Measurements from ENCODE around the gene ZNF827.

ZNF827 gene

GRCh38 chr4:145887241-145887991 lies 51.2 kb downstream of the ZNF827 start:
- no peak for DNase-seq

DNA sequence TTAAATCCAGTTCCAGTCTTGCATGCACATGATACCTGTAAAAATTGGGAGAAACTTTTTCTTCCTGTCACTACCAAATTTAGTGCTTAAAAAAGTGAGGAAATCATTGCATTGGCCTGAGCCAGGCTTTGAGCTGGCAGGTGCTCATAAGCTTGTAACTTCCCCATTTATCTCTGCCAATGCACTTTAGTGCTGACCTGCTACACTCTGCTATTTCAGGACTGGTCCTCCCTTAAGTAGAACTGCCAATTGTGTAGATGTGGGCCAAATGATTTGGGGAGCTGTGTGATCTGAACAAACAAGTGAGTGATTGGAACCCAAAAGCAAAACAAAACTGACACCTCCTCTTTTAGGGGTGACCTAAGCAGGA lies 51.8 kb downstream of the ZNF827 start:
- DNase-seq, result no peak

- DNase-seq, result no peak
Measured at GRCh38 chr4:145885666-145886065, 53.0 kb downstream of the ZNF827 start.

- DNase-seq, result no peak
Measured at GRCh38 chr4:145884775-145885174, 53.8 kb downstream of the ZNF827 start.

GRCh38 chr4:145883101-145883694 lies 55.4 kb downstream of the ZNF827 start:
- no peak for DNase-seq

- no peak for DNase-seq
Measured at GRCh38 chr4:145882604-145883003, 56.0 kb downstream of the ZNF827 start.

DNA sequence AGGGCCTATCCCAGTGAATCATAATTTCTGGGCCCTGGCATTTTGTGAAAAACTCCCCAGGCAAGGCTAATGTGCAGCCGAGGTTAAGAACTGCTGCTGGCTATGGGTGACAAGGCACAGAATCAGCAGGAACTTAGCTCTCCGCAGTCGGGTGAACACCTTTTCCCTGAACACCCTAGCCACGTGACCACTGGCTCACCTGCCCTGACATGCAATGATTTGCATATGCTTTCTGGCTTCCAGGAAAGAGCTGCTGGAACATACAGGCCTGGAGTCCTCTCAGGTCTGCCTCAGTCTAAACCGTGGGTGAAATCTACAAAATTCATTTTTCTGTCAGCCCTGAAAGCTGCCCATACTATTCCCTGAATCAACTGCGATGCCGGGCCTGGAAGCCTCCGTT lies 56.6 kb downstream of the ZNF827 start:
- DNase-seq, result no peak

- DNase-seq, result no peak
Measured at GRCh38 chr4:145881576-145881975, 57.0 kb downstream of the ZNF827 start.

GRCh38 chr4:145880355-145880960 lies 58.2 kb downstream of the ZNF827 start:
- no peak for DNase-seq

GRCh38 chr4:145879598-145879997 lies 59.0 kb downstream of the ZNF827 start:
- DNase-seq, result no peak

GRCh38 chr4:145878501-145879435 lies 59.9 kb downstream of the ZNF827 start:
- no peak for DNase-seq

GRCh38 chr4:145876531-145877180 lies 62.0 kb downstream of the ZNF827 start:
- no peak for DNase-seq

GRCh38 chr4:145873901-145874300 lies 64.7 kb downstream of the ZNF827 start:
- DNase-seq, result no peak

DNA sequence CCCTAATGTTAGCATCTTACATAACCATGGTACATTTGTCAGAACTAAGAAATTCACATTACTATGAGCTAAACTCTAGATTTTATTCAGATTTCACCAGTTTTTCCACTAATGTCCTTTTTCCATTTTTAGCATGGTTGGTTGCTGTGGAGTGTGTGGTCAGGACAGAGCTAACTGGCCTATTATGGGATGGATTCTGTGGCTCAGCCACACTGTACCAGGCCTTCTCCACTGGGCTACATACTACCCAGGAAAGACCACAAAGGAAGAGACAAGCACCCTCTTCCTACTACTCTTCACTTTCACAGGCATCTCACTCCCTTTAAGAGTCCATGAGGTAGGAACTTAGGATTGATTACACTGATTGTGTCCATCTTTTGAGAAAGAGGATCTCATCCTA lies 67.4 kb downstream of the ZNF827 start:
- DNase-seq, result no peak

GRCh38 chr4:145870155-145871020 lies 68.2 kb downstream of the ZNF827 start:
- no peak for DNase-seq

GRCh38 chr4:145868637-145869409 lies 69.8 kb downstream of the ZNF827 start:
- DNase-seq, result no peak

DNA sequence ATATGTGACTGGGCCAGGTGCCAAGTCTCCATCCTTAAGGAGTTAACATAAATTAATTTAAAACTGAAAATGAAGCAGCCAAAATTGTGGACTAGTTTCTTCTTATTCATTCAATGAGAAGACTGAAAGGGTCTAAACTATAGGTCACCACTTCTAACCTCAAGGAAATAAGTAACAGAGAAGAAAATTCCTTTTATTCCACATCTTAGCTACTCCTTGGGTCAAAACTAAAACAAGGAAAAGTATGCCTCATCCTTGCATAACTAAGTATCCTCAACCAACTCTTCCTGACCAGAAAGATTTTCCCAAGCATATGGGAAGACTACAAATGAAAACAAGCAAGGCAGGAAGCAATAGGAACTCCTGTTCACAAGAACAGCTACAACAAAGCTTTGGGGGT lies 71.2 kb downstream of the ZNF827 start:
- DNase-seq, result no peak

DNA sequence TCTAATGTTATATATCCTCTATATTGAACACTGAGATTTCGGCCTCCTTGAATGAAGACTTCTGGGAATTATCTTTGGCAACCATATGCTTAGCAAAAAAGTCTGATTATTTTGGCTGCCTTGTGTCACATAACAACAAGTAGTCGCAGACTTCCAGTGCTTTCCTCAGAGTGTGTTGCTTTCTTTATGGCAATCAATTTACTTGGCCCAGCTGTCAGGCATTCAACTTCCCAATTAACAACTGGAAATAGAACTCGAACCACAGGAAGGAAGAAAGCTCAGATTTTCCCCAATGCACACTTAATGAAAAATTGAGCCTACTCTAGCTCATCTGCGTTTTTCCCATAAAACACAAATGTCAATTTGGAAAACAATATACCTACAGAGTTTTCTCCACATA lies 71.6 kb downstream of the ZNF827 start:
- DNase-seq, result no peak

DNA sequence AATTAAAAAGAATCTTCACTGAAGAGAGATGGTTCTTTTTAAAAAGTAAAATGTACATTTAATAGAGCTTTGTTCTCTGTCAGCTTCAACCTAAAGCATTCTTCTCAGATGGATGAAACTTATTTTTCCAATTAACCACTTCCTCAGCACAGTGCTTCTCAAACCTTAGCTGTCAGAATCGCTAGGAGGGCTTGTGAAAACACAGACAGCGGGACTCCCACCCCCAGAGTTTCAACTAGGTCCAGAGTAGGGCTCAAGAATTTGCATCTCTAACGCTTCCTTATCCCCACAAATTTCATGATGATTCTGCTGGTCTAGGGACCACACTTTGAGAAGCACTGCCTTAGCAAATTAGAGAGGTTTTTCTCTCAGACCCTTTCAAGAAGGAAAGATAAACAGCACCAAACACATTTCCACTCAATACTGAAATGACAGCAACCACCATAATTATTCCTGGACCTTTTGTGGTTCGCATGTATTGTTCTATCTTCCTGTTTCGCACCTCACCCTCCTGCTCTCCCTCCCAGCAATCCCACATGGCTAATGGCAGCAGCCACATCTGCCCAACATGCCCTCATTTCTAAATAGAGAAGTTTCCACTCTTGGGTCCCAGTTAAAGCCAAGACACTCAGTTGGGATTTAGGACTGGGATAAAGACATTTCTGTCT lies 73.2 kb downstream of the ZNF827 start:
- no peak for DNase-seq

GRCh38 chr4:145863191-145863590 lies 75.4 kb downstream of the ZNF827 start:
- no peak for DNase-seq

All from NCI-H1092 treated with DMSO at 0.1 percent for 48 hours (cell line).